Thyroid gland (tissue), 4 donors: ENCODE measurements around the gene PISD. TPM values are rescaled to one million over a fixed set of nuclear protein-coding genes. Genes with fewer than 3 reads are reported as not detected.

Experiments used
- DNase-seq, 2 donors: peaks; one replicate each; pipeline ENCODE4 v3.0.0-alpha.2; 2019
- H3K27ac ChIP-seq, 3 donors: fragments of 200-600 bp; sonication (generic); 1 replicate in 2 of 3; 2 replicates in 1 of 3; pipeline ENCODE4 v1.5.1; 2016 to 2019; ENCODE audit warnings: mild to moderate bottlenecking in 1 of 3, moderate library complexity in 1 of 3
- H3K27me3 ChIP-seq: fragments of 200-600 bp; sonication (generic); one replicate; pipeline ENCODE4 v1.5.1; 2019
- H3K36me3 ChIP-seq, 2 donors: fragments of 200-600 bp; sonication (generic); one replicate each; pipeline ENCODE4 v1.5.1; 2016 to 2019
- H3K4me1 ChIP-seq, 2 donors: fragments of 200-600 bp; sonication (generic); one replicate each; pipeline ENCODE4 v1.5.1; 2017 to 2019
- H3K4me3 ChIP-seq, 3 donors: fragments of 200-600 bp; sonication (generic); replicated peaks in 1 of 3; 1 replicate in 2 of 3; 2 replicates in 1 of 3; pipeline ENCODE4 v1.5.1; 2016; ENCODE audit warnings: mild to moderate bottlenecking in 1 of 3
- H3K9me3 ChIP-seq: fragments of 200-600 bp; sonication (generic); one replicate; pipeline ENCODE4 v1.5.1; 2017
- CTCF ChIP-seq, 6 experiments: fragments of 200-600 bp in 3 of 6; fragments of 450-650 bp in 3 of 6; sonication (generic) in 3 of 6; IDR thresholded peaks; one replicate each; pipeline ENCODE4 v1.5.1; 2016 to 2019; ENCODE audit warnings: antibody characterized with exemption in 6 of 6, mild to moderate bottlenecking in 2 of 6, inconsistent platforms in 1 of 6, moderate library complexity in 1 of 6
- POLR2A ChIP-seq, 2 donors: fragments of 450-650 bp; IDR thresholded peaks; one replicate each; pipeline ENCODE4 v1.6.1; 2017; ENCODE audit warnings: antibody characterized with exemption in 2 of 2, mild to moderate bottlenecking in 2 of 2, moderate library complexity in 1 of 2
- WGBS, 2 donors: methylation state at CpG; one replicate each; pipeline ENCODE4 v1.1.5; 2017; 5-methylcytosine and 5-hydroxymethylcytosine counted together
- intact Hi-C: fragments of 100-400 bp; cut with DNase I; formaldehyde crosslinking; loops from one replicate; pipeline ENCODE4 v1.15.1; 2023
- total RNA-seq, 4 donors: library from RNA; depleted of rRNA; stranded (reverse); fragments of >200 nt; gene quantifications; one replicate each; pipeline ENCODE4 v1.2.3, GENCODE V29; 2016

Gene PISD
- total RNA-seq, 4 donors from 2014 or later, result 34.5 to 59.0 (median 42.5) TPM

GRCh38 chr22:31621507-31622124, 40.4 kb downstream of the PISD start:
- Histone ChIP-seq H3K27me3 (no peaks in the 10 kb centered on the region), H3K36me3 (peaks cover 18 to 27% of the 10 kb centered on the region in 2 donors), H3K4me1 (peaks cover 12 to 14% of the 10 kb centered on the region in 2 donors), H3K9me3 (no peaks in the 10 kb centered on the region), H3K27ac (no peak overlapping the region), H3K4me3 (no peak overlapping the region)
- intact Hi-C loops, result loop anchor here (10.0 kb wide), 1 partner anchor 177 kb away; no protein-coding TSS in a partner anchor
- 80 to 97% methylated on average over 3 to 4 of the region's 19 CpGs for WGBS, 2 donors
- no peak for DNase-seq
- TF ChIP-seq CTCF (IDR thresholded peaks at IDR 0.05), result no peak
- no peak for TF ChIP-seq POLR2A (IDR thresholded peaks at IDR 0.05)

- Histone ChIP-seq H3K36me3 (peaks cover 18 to 27% of the 10 kb centered on the region in 2 donors), H3K27me3 (no peaks in the 10 kb centered on the region), H3K27ac (no peak overlapping the region), H3K9me3 (no peaks in the 10 kb centered on the region), H3K4me1 (peaks cover 5 to 7% of the 10 kb centered on the region in 2 donors), H3K4me3 (no peak overlapping the region)
- intact Hi-C loops, result loop anchor here (10.0 kb wide), 1 partner anchor 176 kb away; no protein-coding TSS in a partner anchor
- no peak for DNase-seq
- no peak for TF ChIP-seq POLR2A (IDR thresholded peaks at IDR 0.05)
- no peak for TF ChIP-seq CTCF (IDR thresholded peaks at IDR 0.05)
- WGBS, 2 donors, result 84 to 94% methylated on average over 13 to 14 of the region's 20 CpGs
Measured at GRCh38 chr22:31620756-31621480, 41.1 kb downstream of the PISD start.

GRCh38 chr22:31619611-31620300, 42.3 kb downstream of the PISD start:
- H3K27ac ChIP-seq, result no peak overlapping the region

GRCh38 chr22:31618471-31619176, 43.4 kb downstream of the PISD start:
- no peak overlapping the region for H3K4me3 ChIP-seq
- no peak overlapping the region for H3K27ac ChIP-seq
- H3K9me3 ChIP-seq, result no peaks in the 10 kb centered on the region
- 82 to 93% methylated on average over 5 of the region's 5 CpGs for WGBS, 2 donors
- intact Hi-C loops, result no loop called here
- DNase-seq, result no peak
- H3K36me3 ChIP-seq, result peaks cover 18 to 27% of the 10 kb centered on the region in 2 donors
- peaks cover 0 to 5% of the 10 kb centered on the region in 2 donors for H3K4me1 ChIP-seq
- TF ChIP-seq POLR2A (IDR thresholded peaks at IDR 0.05) (no peak), CTCF (IDR thresholded peaks at IDR 0.05) (no peak)
- H3K27me3 ChIP-seq, result no peaks in the 10 kb centered on the region

More at GRCh38 chr22:31619611-31620300, 42.3 kb downstream of the PISD start:
- no peak for DNase-seq
- TF ChIP-seq CTCF (IDR thresholded peaks at IDR 0.05), result no peak
- no peak for TF ChIP-seq POLR2A (IDR thresholded peaks at IDR 0.05)
- no peak overlapping the region for H3K4me3 ChIP-seq
- intact Hi-C loops, result loop anchor here (10.0 kb wide), 1 partner anchor 175 kb away; no protein-coding TSS in a partner anchor
- H3K4me1 ChIP-seq, result peaks cover 0 to 3% of the 10 kb centered on the region in 2 donors
- no peaks in the 10 kb centered on the region for H3K27me3 ChIP-seq
- no peaks in the 10 kb centered on the region for H3K9me3 ChIP-seq
- 93 to 95% methylated on average over 10 to 11 of the region's 14 CpGs for WGBS, 2 donors
- H3K36me3 ChIP-seq, result peaks cover 18 to 27% of the 10 kb centered on the region in 2 donors
